NCI-H187 treated with DMSO at 0.1 percent for 48 hours (cell line): Measurements from ENCODE around the gene MAPKAP1.
"Not testable (repeated sequence)": the region's sequence is repeated elsewhere in the genome, so short reads cannot be mapped to it uniquely, and the experiment has no call there.

Source experiments
- DNase-seq: peaks from one replicate; lab custom pipeline; 2025; lab: John Stamatoyannopoulos, UW

The MAPKAP1 gene

GRCh38 chr9:125409637-125410521 lies 297.1 kb downstream of the MAPKAP1 start:
- no peak for DNase-seq

- DNase-seq: no peak
Observed at GRCh38 chr9:125409217-125409636, 297.8 kb downstream of the MAPKAP1 start.

GRCh38 chr9:125407974-125408900 lies 298.8 kb downstream of the MAPKAP1 start:
- DNase-seq: no peak

GRCh38 chr9:125407432-125407973 lies 299.5 kb downstream of the MAPKAP1 start:
- no peak for DNase-seq

GRCh38 chr9:125406810-125407087 lies 300.3 kb downstream of the MAPKAP1 start:
- no peak for DNase-seq

- no peak for DNase-seq
Observed at GRCh38 chr9:125405938-125406809, 300.8 kb downstream of the MAPKAP1 start.

GRCh38 chr9:125404733-125405132 lies 302.3 kb downstream of the MAPKAP1 start:
- no peak for DNase-seq

GRCh38 chr9:125400725-125401716 lies 306.0 kb downstream of the MAPKAP1 start:
- no peak for DNase-seq

GRCh38 chr9:125400232-125400631 lies 306.8 kb downstream of the MAPKAP1 start:
- DNase-seq: not testable (repeated sequence)

- DNase-seq: no peak
Observed at GRCh38 chr9:125399666-125400065, 307.3 kb downstream of the MAPKAP1 start.

GRCh38 chr9:125399165-125399564 lies 307.8 kb downstream of the MAPKAP1 start:
- no peak for DNase-seq

GRCh38 chr9:125398243-125398642 lies 308.8 kb downstream of the MAPKAP1 start:
- no peak for DNase-seq

GRCh38 chr9:125397736-125398135 lies 309.3 kb downstream of the MAPKAP1 start:
- DNase-seq: no peak

- no peak for DNase-seq
Observed at GRCh38 chr9:125396799-125397198, 310.2 kb downstream of the MAPKAP1 start.

GRCh38 chr9:125393426-125393825 lies 313.6 kb downstream of the MAPKAP1 start:
- no peak for DNase-seq

GRCh38 chr9:125391704-125392103 lies 315.3 kb downstream of the MAPKAP1 start:
- DNase-seq: no peak

GRCh38 chr9:125388978-125389377 lies 318.0 kb downstream of the MAPKAP1 start:
- DNase-seq: no peak

GRCh38 chr9:125387861-125388524 lies 319.0 kb downstream of the MAPKAP1 start:
- DNase-seq: no peak
